Endodermal cell (in vitro differentiated cells): ENCODE measurements around the gene CDC42SE1. TPM values are rescaled to one million over a fixed set of nuclear protein-coding genes. Genes with fewer than 3 reads are reported as not detected.

ENCODE experiments used
- DNase-seq: peaks from one replicate; pipeline ENCODE4 v3.0.0-alpha.2; 2017
- H3K27ac ChIP-seq: 2 replicates; pipeline ENCODE4 v1.5.1; 2013; ENCODE audit warnings: mild to moderate bottlenecking, low read depth, low read length, moderate library complexity
- H3K27me3 ChIP-seq: 2 replicates; pipeline ENCODE4 v1.6.1; 2013; ENCODE audit warnings: mild to moderate bottlenecking, low read length, moderate library complexity; ENCODE audit not compliant: insufficient read depth, control insufficient read depth, poor library complexity, severe bottlenecking
- H3K36me3 ChIP-seq: 2 replicates; pipeline ENCODE4 v1.7.0; 2013; ENCODE audit warnings: mild to moderate bottlenecking, low read length, moderate library complexity; ENCODE audit not compliant: control insufficient read depth, insufficient read depth
- H3K4me1 ChIP-seq: one replicate; pipeline ENCODE4 v1.7.0; 2013; ENCODE audit warnings: low read length; ENCODE audit not compliant: control insufficient read depth, insufficient read depth
- H3K4me3 ChIP-seq: 2 replicates; pipeline ENCODE4 v1.5.1; 2013; ENCODE audit warnings: mild to moderate bottlenecking, low read length, moderate library complexity
- H3K9ac ChIP-seq: 2 replicates; pipeline ENCODE4 v1.6.1; 2013; ENCODE audit warnings: mild to moderate bottlenecking, low read length, moderate library complexity; ENCODE audit not compliant: poor library complexity, severe bottlenecking; ENCODE audit errors: extremely low read depth
- H3K9me3 ChIP-seq: 2 replicates; pipeline ENCODE4 v1.6.1; 2013; ENCODE audit warnings: mild to moderate bottlenecking, low read length, moderate library complexity; ENCODE audit not compliant: control insufficient read depth
- H3K27ac Mint-ChIP-seq: 2 replicates; pipeline ENCODE4 v1.8.0; 2020; ENCODE audit warnings: mixed read lengths
- H3K27me3 Mint-ChIP-seq: 2 replicates; pipeline ENCODE4 v1.8.0; 2021; ENCODE audit warnings: mild to moderate bottlenecking, mixed read lengths; ENCODE audit not compliant: insufficient read depth
- H3K36me3 Mint-ChIP-seq: 2 replicates; pipeline ENCODE4 v1.8.0; 2020; ENCODE audit warnings: low read depth, mixed read lengths
- H3K4me1 Mint-ChIP-seq: 2 replicates; pipeline ENCODE4 v1.8.0; 2020; ENCODE audit warnings: mixed read lengths
- H3K4me3 Mint-ChIP-seq: 2 replicates; pipeline ENCODE4 v1.8.0; 2020; ENCODE audit warnings: mild to moderate bottlenecking, moderate library complexity, mixed read lengths
- H3K9me3 Mint-ChIP-seq: 2 replicates; pipeline ENCODE4 v1.8.0; 2020; ENCODE audit warnings: mild to moderate bottlenecking, mixed read lengths
- WGBS, 2 experiments: methylation state at CpG; one replicate each; pipeline versions ENCODE4 v1.1.5 to v1.1.7; 2013; ENCODE audit warnings: missing lambda C conversion rate in 2 of 2, mixed read lengths in 1 of 2; ENCODE audit not compliant: insufficient coverage in 1 of 2, insufficient read length in 1 of 2; 5-methylcytosine and 5-hydroxymethylcytosine counted together
- total RNA-seq, 2 donors: library from RNA; stranded (reverse); fragmentation: NEBNext Ultra II Directional in 1 of 2; extraction: Animal tissue kit (Norgen Biotek cat#: 25700) in 1 of 2; gene quantifications; 2 replicates in 1 of 2; 3 replicates in 1 of 2; pipeline ENCODE4 v1.2.1, GENCODE V29; 2021
- TF ChIP-seq, protein P1 (sequence below): fragments of 200-600 bp; sonication (generic); conservative IDR thresholded peaks from 2 replicates; pipeline ENCODE4 v1.5.0; 2021; ENCODE audit warnings: antibody characterized with exemption, mild to moderate bottlenecking

CDC42SE1 gene
- total RNA-seq, 2 donors from 2014 or later = 69.8 to 74.5 TPM

DNA sequence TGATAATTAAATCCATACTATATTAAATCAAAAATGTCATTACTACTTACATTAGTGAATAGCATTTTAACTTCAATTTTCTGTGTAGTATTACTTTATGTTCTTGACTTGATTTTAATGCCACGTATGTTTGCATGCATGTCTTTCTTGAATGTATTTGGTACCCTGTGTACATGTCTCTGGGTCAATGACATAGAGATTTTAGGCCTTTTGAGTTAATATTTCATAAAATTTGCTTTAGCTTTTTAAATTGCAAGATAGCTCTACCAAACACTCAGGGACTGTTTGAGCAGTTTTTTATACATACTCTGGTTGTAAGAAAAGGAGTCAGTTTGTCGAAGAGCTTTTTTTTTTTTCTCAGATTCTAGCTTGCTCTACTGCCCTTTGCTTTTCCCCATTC, 2.3 kb upstream of the CDC42SE1 start:
- H3K27me3 Mint-ChIP-seq = no peaks in the 10 kb centered on the region
- DNase-seq = no peak
- no peaks in the 10 kb centered on the region for H3K27me3 ChIP-seq
- H3K9me3 Mint-ChIP-seq = no peaks in the 10 kb centered on the region
- peaks cover 29% of the 10 kb centered on the region for H3K36me3 Mint-ChIP-seq
- TF ChIP-seq, protein P1, sequence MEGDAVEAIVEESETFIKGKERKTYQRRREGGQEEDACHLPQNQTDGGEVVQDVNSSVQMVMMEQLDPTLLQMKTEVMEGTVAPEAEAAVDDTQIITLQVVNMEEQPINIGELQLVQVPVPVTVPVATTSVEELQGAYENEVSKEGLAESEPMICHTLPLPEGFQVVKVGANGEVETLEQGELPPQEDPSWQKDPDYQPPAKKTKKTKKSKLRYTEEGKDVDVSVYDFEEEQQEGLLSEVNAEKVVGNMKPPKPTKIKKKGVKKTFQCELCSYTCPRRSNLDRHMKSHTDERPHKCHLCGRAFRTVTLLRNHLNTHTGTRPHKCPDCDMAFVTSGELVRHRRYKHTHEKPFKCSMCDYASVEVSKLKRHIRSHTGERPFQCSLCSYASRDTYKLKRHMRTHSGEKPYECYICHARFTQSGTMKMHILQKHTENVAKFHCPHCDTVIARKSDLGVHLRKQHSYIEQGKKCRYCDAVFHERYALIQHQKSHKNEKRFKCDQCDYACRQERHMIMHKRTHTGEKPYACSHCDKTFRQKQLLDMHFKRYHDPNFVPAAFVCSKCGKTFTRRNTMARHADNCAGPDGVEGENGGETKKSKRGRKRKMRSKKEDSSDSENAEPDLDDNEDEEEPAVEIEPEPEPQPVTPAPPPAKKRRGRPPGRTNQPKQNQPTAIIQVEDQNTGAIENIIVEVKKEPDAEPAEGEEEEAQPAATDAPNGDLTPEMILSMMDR = no peak
- 63 to 83% methylated on average over 1 to 2 of the region's 2 CpGs for WGBS, 2 experiments
- H3K4me1 Mint-ChIP-seq = peaks cover 30% of the 10 kb centered on the region
- peak overlapping the region; percentile 89 for H3K4me3 ChIP-seq
- peak overlapping the region; percentile 93 for H3K27ac ChIP-seq
- H3K27ac Mint-ChIP-seq = peak overlapping the region; percentile 71
- H3K36me3 ChIP-seq = peaks cover 40% of the 10 kb centered on the region
- H3K9me3 ChIP-seq = no peaks in the 10 kb centered on the region
- H3K4me3 Mint-ChIP-seq = peak overlapping the region; percentile 94
- H3K4me1 ChIP-seq = no peaks in the 10 kb centered on the region
- H3K9ac ChIP-seq = peak overlapping the region; percentile 87

DNA sequence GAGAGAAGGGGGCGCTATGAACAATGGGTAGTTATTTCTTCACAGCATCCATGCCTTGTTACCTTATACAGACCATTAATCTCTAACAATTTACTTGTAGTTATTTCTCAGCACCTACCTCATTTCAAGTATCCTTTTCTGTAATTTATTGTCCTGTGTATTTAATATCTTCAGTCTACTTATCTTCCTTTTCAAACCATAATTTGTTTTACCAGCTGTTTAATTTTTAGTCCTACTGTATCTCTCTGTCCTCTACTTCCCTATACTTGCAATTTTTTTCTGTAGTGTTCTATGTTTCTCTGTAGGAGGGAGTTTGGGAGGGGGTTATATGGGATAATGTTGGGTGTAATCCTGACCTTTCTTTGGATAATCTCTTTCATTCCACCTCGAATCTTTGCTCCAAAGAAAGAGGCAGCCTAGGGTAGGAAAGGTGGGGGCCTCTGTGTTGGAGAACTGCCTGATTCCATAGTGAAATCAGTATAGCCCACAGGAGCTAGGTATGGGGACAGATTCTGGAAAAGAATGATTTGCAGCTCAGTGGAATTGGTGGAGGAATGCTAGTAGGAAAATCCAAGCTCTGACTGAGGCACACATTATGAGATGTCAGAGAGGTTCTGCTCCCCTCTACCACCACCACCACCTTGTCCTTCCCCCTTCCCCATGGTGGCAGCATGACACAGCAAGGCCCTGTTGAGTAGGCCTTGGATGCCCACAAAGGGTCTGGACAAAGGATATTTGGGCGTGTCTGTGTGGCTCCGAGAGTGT, 1.4 kb upstream of the CDC42SE1 start:
- TF ChIP-seq, protein P1 = no peak
- Mint-ChIP-seq H3K4me3 (peak overlapping the region; percentile 94), H3K9me3 (no peaks in the 10 kb centered on the region), H3K36me3 (peaks cover 33% of the 10 kb centered on the region), H3K27me3 (no peaks in the 10 kb centered on the region), H3K4me1 (peaks cover 37% of the 10 kb centered on the region), H3K27ac (peak overlapping the region; percentile 89)
- peak; percentile 62 for DNase-seq
- H3K9ac ChIP-seq = peak overlapping the region; percentile 87
- peaks cover 42% of the 10 kb centered on the region for H3K36me3 ChIP-seq
- WGBS, 2 experiments = 0% methylated on average over 1 to 2 of the region's 4 CpGs
- H3K4me1 ChIP-seq = no peaks in the 10 kb centered on the region
- H3K27me3 ChIP-seq = no peaks in the 10 kb centered on the region
- peak overlapping the region; percentile 89 for H3K4me3 ChIP-seq
- H3K9me3 ChIP-seq = no peaks in the 10 kb centered on the region
- H3K27ac ChIP-seq = peak overlapping the region; percentile 93

DNA sequence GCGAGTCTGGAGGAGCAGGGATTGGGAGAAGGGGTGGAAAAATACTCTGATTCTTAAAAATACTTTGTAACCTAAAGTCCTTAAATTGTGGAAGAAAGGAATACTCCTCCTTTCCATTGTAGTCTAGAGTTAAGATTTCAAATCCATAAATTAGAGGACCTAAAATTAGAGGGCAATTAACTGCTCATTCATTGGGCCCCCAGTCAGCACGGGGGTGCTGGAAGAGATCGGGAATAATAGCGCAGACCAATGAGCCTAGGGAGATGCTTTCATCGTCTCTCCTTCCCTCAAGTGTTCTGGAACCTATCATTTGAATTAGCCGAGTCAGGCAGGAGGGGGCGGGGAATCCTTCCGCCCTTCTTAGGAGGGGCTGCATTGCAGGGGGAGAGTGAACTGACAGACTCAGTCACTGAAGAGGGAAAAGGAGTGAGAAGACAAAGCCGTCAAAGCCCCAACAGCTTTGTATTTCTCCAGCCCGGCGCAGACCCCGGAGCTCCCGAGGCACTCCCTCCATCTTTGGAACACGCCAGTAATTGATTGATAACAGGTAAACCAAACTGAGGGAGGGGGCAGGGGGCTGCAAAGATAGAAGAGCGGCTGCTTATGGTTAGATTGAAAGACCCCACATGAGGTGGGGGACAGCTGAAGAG, 710 bp upstream of the CDC42SE1 start, which contains the start of gene MLLT11:
TSS of gene MLLT11 (plus strand) at position 391 of the 650 bp plus-strand sequence. CDS start 6,828 bp downstream, outside the sequence.
- Mint-ChIP-seq H3K27ac (peak within 1 kb of the TSS; percentile 89), H3K9me3 (no peaks in the 10 kb centered on the region), H3K4me3 (peak within 1 kb of the TSS; percentile 94), H3K27me3 (no peaks in the 10 kb centered on the region), H3K36me3 (peaks cover 34% of the 10 kb centered on the region), H3K4me1 (peaks cover 37% of the 10 kb centered on the region)
- Histone ChIP-seq H3K9me3 (no peaks in the 10 kb centered on the region), H3K4me3 (peak within 1 kb of the TSS; percentile 89), H3K27ac (peak within 1 kb of the TSS; percentile 93), H3K9ac (peak within 1 kb of the TSS; percentile 87), H3K4me1 (no peaks in the 10 kb centered on the region), H3K27me3 (no peaks in the 10 kb centered on the region), H3K36me3 (peaks cover 42% of the 10 kb centered on the region)
- TF ChIP-seq, protein P1 = no peak
- WGBS, 2 experiments = 0 to 1% methylated on average over 12 to 15 of the region's 15 CpGs
- DNase-seq = peak; percentile 93
